SW 1271 (cell line): ENCODE data around the gene HLCS.
"Not testable (repeated sequence)": the region's sequence is repeated elsewhere in the genome, so short reads cannot be mapped to it uniquely, and the experiment has no call there.

Experiments
- DNase-seq, 2 experiments: peaks; one replicate each; lab custom pipeline; 2025; lab: John Stamatoyannopoulos, UW

Gene HLCS

DNA sequence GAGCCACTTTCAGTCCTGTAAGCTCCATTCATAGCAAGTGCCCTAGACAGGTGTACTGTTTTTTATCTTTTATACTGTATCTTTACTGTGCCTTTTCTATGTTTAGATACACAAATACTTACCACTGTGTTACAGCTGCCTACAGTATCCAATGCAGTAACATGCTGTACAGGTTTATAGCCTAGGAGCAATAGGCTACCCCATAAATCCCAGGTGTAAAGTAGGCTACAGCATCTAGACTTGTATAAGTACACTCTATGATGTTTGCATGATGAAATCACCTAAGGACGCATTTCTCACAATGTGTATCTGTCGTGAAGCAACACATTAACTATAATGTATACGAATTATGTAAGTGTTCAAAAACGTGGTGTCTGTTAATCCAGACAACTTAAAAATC lies 10.7 kb downstream of the HLCS start:
- DNase-seq, result no peak

DNA sequence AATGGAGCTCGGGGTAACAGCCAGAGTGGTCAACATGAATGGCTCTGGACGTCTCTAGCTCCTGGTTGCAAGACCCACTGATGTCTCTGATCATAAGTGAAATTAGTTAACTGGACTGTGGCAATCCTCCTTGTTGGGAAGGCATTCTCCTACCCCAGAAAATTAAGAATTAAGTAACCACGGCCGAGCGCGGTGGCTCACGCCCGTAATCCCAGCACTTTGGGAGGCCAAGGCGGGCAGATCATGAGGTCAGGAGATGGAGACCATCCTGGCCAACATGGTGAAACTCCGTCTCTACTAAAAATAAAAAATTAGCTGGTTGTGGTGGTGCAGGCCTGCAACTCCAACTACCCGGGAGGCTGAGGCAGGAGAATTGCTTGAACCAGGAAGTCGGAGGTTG lies 14.1 kb downstream of the HLCS start:
- not testable (repeated sequence) for DNase-seq

DNA sequence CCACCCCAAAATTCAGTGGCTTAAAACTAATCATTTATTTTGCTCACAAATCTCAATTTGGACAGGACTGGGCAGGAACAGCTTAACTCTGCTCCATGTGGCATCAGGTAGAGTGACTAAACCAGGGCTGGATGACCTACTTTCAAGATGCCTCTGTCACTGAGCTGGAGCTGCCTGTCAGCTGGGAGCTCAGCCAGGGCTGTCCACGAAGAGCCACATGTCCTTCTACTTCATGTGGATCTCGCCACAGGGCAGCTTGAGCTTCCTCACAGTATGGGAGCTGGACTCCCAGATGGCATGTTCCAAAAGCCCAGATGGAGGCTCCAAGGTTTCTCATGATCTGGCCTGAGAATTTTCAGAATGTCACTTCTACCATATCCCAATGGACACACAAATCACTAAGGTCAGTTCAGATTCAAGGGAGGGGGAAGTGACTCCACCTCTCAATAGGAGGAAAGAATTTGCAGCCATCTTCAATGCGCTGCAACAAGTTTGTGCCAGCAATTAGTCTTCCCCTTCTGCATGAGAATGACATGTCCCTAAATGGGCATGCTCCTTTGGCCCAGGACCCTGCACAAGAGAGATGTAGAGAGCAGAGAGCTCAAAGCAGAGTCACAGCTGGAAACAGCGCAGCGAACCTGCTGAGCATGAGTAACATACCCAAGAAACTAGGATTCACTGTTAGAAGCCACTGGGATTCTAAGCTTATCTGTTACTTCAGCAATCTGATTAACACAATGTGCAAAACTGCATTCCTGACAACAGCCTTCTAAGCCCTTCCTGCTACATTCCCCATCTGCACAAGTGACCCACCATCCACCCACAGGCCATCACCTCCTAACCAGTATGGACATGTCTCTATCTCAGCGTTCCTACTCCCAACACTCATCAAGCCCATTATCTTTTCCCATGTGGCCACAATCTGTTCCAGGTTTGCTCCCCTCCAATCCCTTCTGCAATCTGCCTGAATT lies 17.0 kb downstream of the HLCS start:
- no peak for DNase-seq

DNA sequence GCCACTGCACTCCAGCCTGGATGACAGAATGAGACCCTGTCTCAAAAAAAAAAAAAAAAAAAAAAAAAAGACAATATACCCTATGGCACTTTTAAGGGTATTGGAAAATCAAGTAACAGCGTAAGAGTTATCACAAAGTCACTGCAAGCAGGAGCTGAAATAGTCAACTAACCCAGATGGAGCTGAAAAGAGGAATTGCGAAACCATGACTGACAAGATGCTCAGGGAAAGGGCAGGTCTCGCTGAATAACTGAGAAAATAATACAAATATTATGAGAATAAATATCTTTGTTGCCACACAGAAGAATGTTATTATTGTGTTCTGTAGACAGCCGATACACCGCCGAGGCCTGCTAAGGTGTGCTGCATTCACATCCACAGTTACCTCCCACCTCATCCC lies 17.8 kb downstream of the HLCS start:
- no peak for DNase-seq

DNA sequence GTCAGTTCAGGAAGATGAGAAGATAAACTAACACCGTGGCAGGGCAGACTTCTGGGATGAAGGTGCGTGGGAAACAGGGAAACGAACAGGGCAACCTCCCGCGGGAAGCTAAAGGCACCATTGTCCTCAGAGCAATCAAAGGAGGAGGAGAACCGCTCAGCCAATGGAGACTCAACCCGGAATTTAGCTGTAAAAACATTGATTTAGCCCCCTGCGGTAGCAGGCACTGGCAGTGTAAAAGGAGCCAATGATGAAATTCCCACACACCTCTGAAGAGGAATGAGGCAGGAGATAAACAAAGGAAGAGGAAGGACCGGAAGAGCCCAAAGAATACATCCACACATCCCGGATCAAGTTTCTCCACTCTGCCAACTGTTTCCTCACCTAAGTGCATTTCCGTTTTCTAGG lies 19.5 kb downstream of the HLCS start:
- no peak for DNase-seq

DNA sequence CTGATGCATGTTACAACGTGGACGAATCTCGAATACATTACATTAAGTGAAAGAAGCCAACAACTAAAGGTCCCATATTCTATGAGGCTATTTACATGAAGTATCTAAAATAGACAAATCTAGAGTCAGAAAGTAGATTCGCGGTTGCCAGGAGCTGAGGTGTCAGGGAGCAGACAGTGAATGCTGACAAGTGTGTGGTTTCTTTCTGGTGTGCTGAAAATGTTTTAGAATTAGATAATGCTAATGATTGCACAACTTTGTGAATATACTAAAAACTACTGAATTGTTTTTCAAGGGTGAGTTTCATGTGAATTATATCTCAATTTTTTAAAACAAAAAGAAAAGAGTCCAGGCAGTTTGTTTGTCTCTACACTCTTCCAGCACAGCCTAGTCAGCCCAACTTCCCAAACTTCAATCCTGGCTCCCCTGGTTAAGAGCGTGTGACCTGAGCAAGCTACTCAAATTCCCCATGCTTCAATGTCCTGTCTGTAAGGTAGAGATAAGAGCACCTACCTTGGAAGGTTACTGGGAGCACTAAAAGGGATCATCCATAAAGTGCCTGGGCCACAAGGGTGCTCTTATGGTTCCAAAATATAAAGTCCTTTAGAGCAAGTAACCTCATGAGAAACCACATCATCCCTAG lies 20.9 kb downstream of the HLCS start:
- DNase-seq, result no peak

DNA sequence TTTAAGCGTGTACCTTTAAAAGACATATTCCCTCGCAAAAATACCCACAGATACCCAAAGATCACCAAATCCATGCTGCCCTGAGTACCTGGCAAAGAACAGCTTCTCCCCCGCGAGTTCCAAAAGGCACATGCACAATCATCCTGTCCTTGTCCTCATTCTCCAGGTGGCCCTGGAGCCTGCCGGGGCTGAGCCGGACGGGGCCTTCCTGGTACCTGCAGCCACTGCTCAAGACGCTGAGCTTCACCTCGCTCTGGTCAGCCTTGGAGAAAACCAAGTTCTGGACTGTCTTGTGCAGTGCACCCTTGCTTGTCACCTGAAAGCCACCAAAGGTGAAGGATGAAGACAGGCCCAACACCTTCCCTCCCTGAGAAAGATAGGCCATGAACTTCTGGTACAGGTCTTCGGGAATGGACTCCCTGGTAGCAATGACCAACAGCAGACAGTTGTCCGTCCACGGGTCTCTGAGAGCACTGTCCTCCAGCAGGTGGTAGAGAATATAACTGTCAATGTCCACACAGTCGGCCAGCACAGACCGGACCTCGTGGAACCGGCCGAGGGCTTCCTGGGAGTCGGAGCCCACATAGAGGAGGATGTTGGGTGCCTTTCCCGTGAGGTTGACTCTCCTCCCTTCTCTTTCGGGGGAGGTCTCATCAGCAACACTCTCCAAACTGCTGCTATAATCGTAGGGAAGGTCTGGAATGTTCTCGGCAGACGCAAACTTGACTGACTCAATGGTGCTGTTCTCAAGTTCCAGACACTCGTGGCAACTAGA lies 29.9 kb downstream of the HLCS start:
- DNase-seq, result no peak

DNA sequence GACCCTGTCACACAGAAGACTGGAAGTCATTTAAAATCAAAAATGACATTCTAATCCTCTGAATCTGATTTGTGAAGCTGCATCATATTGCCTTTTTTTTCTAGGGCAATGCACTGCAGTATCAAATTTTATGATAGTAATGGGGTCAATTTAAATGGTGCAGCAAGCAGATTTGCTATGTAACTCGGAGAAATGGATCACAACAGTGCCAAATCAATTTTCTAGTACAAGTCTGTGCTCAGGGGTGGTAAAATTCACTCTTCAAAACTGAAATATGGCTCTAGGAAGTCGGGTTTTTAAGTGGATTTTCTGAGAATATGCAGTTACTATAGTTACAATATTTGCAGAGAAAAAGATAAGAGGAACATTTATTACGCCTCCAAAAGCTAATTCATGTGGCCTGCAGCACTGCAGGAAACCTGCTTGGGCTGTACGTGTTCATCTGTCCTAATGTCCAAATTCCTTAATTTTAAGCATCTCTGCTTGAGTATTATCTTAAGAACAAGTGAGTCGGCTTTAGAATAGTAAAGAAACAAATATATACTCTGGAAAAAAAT lies 31.5 kb downstream of the HLCS start:
- DNase-seq, result no peak

DNA sequence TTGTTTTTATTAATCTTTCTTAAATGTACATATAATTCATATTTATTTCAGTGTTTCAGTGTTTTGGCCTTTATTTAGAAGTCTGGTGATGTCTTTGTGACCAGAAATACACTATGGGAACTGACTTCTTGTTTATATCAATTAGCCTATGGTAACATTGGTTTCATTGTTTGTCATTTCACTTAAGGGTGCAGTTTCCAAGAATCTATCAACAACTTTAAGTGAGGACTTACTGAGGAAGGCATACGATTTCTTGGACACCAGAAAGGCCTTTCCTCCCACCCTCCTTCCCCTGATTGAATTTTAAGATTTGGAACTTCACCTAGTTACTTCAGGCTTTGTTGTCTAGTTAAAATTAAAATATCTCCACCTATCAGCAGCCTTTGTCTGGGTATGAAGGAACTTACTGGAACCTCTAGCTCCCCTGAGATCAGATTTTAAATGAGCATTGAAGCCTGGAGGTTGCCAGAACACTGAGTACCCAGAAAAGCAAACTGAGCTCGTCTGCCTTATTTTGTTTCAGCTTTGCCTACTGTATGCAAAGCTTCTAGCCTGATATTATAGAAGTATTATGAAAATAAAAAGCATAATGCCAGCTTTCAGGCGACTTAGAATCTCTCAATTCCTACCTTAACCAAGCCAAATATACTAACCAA lies 34.2 kb downstream of the HLCS start:
- no peak for DNase-seq

DNA sequence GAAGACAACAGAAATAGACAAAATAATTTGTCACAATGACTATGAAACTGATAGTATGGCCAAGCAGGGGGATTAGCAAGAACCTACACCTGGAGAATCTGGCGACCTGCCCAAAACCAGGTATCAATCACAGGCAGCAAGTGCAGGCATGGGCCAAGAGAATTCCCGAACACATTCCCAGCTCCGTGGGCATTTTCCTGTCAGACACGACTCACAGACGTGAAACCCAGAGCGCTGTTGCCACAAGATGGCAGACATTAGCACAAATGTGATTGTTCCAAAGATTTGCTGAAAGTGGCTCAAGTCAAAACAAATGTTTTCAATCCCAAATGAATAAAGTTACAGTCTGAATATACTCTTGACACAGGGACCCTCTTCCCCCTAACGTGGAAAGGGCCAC lies 36.8 kb downstream of the HLCS start:
- no peak for DNase-seq

DNA sequence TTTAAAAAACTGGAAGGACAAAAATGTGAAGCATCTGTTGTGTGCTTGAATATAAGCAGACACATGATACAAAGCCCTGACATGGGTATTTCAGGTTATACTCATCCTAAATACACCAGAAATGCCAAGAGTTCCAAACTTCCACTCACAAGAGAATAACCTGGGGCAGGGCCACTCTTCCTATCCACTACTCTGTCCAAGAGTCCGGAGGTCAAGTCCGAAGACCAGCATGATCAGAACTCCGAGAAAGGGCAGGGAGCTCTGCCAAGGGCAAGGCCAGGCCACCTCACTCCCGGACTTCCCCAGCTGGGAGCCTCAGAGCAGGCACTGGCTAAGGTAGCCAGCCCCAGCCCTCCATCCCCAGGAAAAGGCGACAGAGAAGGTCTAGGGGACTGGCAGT lies 37.5 kb downstream of the HLCS start:
- no peak for DNase-seq

DNA sequence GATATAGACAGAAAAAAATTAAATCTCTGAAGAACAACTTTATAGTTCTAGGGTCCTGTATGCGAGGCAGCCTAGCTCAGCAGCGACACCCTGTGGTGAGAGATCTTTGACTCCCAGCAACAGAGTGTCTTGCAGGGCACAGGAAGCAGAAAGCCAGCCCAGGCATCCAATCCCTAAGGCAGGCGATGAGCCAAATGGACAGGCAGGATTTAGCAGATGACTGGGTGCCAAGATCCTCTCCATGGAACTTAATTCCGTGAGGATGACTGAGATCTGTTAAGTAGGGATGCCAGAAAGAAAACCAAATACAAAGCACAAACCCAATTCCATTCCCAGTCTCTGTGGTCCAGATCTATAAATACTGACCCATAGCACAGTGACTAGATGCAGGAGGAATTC lies 38.8 kb downstream of the HLCS start:
- DNase-seq, result peak in 1 of 2 experiments; percentile 29

DNA sequence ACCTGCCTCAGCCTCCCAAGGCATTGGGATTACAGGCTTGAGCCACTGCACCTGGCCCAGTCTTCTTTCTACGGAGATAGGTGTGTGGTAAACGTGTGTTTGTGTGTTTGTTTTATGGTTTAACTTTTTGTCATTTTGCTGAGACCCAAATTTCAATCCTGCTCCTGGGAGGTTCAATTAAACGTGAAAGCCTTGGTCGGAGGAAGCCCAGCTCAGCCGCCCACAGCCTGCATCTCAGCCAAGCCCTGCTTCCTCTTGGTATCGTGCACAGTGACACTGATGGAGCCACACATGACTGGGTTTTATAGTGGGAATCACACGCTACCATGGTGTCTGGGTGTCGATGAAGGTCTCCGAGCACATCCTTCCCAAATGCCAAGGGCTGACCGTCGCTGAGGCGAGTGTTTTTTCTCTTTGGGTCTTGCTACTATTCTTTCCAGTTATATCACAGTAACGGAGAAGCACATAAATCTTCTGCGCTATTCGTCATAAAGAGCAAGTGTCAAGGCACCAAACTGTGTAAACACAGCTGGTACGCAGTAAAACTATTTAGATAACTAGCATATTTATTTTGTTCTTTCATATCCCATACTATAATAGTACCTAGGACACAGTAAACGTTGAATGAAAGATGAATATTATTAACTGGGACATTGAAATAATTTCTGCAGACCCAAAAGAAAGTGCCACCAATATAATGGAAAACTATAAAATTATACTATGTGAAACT lies 39.3 kb downstream of the HLCS start:
- DNase-seq, result no peak

DNA sequence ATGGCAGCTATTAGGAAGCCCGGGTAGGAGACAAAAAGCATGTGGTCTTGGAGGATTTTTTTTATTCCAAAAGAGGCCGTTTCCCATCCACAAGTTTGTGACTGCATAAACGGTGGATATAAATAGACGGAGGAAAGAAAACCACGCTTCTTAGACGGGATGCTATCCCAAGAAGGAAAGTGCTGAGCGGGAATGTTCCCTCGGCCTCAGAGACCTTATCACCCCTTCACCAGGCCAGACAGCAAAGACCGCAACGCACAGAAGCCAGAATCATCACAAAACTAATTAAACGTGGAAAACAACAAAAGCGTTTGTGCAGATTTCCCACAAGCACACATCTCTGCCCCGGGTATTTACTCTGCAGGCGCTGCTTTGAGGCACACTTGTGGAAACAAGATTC lies 43.2 kb downstream of the HLCS start:
- DNase-seq, result no peak

DNA sequence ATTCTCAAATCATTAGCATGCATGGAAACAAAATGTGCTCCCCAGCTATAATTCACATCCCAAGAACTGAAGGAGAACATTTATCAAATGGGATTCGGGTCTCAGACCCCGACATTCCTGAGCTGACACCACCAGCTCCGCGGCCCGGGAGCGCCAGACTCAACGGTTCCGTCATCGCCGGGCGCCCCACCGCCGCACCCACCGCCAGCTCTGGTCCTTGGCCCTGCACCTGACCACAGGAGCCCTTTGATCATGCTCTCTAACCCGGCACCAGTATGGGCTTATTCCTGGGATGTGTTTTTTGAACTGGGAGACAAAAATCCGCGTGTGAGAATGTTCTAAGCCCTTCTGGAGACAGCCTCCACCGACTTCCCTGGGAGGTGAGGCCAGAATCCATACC lies 43.6 kb downstream of the HLCS start:
- no peak for DNase-seq

DNA sequence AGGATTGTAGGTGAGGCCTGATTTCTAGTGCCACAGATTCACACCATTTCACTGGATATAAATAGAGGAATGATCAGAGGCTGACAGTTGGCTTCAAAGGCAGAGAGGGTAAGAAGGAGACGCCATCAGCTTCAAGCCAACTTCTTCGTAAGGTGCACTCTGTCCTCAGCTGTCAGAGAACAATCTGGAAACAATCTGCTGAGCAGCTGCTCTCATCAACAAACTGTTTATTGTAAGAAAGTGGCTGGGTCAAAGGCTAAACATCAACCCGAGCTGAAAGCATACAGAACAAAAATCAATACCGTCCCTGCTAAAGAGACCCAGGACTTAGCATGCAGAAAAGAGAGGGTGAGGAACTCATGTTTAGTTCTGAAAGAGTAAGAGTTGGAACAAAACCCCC lies 48.2 kb downstream of the HLCS start:
- no peak for DNase-seq

DNA sequence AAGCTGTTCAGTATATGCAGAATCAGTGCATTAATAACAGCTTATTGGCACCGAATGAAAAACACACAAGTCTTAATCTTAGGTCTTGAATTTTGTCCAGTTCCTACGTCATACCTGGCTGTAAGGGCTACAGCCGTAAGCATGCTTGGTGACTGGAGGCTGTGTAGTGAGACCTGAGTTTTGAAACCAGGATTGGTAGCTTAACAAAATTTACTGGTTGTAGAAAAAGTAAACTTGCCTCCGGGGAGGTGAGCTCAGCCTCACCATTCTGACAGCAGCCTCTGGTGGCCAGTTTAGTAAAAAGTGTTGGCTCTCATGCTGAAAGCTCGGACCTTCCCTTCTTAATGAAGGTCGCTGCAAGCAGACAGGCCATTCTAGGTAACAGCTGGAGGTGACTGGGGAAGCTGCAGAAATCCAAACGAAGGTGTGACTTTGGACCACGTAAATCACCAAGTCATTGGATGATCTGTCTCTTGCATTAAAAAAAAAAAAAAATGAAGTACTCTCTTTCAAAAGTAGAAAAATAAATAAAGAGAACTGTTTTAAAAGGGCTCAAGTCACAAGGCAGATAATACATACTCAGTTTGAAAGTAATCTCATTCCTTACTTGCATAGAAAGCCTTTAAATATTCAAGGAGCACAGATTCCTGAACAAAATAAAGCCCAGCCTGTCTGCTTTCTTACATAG lies 48.9 kb downstream of the HLCS start:
- DNase-seq, result peak in 1 of 2 experiments; percentile 5

DNA sequence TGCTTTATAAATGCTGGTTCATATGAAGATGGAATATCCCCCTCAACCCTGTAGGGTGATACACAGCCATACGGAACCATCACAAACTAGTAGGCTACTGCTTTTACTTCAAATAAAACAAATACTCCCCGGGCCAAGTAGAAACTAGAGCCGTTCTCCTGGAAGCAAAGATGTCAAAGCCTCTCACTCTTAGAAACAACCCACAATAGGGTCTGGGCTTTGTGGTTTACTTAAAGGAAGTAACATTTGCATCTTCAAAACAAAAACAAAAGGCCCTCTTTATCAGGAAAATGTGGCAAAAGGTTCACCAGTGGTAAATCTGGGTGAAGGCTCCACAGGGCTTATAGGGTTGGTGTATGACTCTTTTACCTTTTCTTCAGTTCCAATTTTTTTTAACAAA lies 49.8 kb downstream of the HLCS start:
- no peak for DNase-seq

DNA sequence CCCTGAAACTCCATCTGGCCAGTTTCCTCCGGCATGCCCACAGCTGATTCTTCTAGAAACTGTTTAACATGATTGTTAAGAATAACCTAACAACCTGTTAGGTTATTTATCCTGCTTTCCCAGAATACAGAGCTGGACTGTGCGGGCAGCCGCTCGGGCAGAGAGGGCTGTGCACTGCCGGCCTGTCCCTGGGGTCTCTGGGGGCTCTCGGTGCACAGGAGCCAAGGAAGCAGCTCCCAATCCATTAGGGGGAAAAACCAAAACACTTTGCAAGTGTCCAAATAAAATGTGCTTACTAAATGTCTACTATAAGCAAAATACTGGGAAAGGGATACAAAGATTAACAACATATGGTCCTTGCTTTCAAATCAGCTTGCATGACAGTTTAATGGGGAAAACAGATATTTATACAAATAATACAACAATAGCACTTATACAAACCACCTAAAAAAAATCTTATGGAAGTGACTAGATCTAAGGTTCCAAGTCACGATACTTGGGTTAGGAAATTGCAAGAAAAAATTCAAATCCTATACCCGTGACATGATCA lies 50.7 kb downstream of the HLCS start:
- DNase-seq, result no peak

DNA sequence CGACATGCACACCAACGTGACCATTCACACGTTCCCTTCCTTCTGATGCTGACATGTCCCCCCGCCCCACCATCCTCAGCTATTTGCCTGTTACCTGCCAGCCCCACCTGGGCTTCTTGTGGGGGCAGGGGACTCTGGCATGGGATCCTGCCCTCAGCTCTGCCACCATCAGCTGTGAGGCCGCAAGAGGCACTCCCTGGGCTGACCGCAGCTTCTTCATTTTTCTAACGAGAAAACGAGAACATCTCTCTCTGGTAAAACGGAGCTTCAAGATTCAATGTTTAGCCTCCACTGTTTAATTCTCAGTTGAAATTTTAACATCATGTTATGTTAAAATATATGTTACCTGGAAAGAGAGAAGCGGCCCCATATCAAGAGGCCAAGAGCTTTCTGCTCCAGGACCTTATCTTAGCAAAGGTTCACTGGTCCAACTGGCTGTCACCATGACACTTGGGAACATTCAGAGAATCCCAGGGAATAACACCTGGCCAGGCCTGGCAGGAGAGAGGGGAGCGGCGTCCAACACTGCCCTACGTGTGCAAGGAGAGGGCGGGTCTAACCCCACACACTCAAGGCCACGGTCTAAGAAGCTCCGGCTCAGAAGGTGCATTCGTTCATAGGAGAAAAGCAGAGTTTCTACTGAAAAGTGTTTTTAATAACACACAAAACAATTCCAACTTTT lies 51.3 kb downstream of the HLCS start:
- DNase-seq, result no peak
